Thyroid gland (tissue), 4 donors: ENCODE data around the gene TBX6. TPM values are rescaled to one million over a fixed set of nuclear protein-coding genes. Genes with fewer than 3 reads are reported as not detected.

Experiments used
- DNase-seq, 2 donors: peaks; one replicate each; pipeline ENCODE4 v3.0.0-alpha.2; 2019
- H3K27ac ChIP-seq, 3 donors: fragments of 200-600 bp; sonication (generic); 1 replicate in 2 of 3; 2 replicates in 1 of 3; pipeline ENCODE4 v1.5.1; 2016 to 2019; ENCODE audit warnings: mild to moderate bottlenecking in 1 of 3, moderate library complexity in 1 of 3
- H3K27me3 ChIP-seq: fragments of 200-600 bp; sonication (generic); one replicate; pipeline ENCODE4 v1.5.1; 2019
- H3K36me3 ChIP-seq, 2 donors: fragments of 200-600 bp; sonication (generic); one replicate each; pipeline ENCODE4 v1.5.1; 2016 to 2019
- H3K4me1 ChIP-seq, 2 donors: fragments of 200-600 bp; sonication (generic); one replicate each; pipeline ENCODE4 v1.5.1; 2017 to 2019
- H3K4me3 ChIP-seq, 3 donors: fragments of 200-600 bp; sonication (generic); replicated peaks in 1 of 3; 1 replicate in 2 of 3; 2 replicates in 1 of 3; pipeline ENCODE4 v1.5.1; 2016; ENCODE audit warnings: mild to moderate bottlenecking in 1 of 3
- H3K9me3 ChIP-seq: fragments of 200-600 bp; sonication (generic); one replicate; pipeline ENCODE4 v1.5.1; 2017
- POLR2A ChIP-seq, 2 donors: fragments of 450-650 bp; IDR thresholded peaks; one replicate each; pipeline ENCODE4 v1.6.1; 2017; ENCODE audit warnings: antibody characterized with exemption in 2 of 2, mild to moderate bottlenecking in 2 of 2, moderate library complexity in 1 of 2
- WGBS, 2 donors: methylation state at CpG; one replicate each; pipeline ENCODE4 v1.1.5; 2017; 5-methylcytosine and 5-hydroxymethylcytosine counted together
- intact Hi-C: fragments of 100-400 bp; cut with DNase I; formaldehyde crosslinking; loops from one replicate; pipeline ENCODE4 v1.15.1; 2023
- total RNA-seq, 4 donors: library from RNA; depleted of rRNA; stranded (reverse); fragments of >200 nt; gene quantifications; one replicate each; pipeline ENCODE4 v1.2.3, GENCODE V29; 2016
- TF ChIP-seq, protein P1 (sequence below), 6 experiments: fragments of 200-600 bp in 3 of 6; fragments of 450-650 bp in 3 of 6; sonication (generic) in 3 of 6; IDR thresholded peaks; one replicate each; pipeline ENCODE4 v1.5.1; 2016 to 2019; ENCODE audit warnings: antibody characterized with exemption in 6 of 6, mild to moderate bottlenecking in 2 of 6, inconsistent platforms in 1 of 6, moderate library complexity in 1 of 6

The TBX6 gene
- total RNA-seq, 4 donors from 2014 or later = 1.6 to 3.3 (median 2.4) TPM

GRCh38 chr16:30069611-30070462, 21.9 kb downstream of the TBX6 start:
- H3K36me3 ChIP-seq = peaks cover 48 to 59% of the 10 kb centered on the region in 2 donors
- WGBS, 2 donors = 73 to 75% methylated on average over 26 to 27 of the region's 31 CpGs
- H3K4me1 ChIP-seq = peaks cover 16 to 29% of the 10 kb centered on the region in 2 donors
- H3K27ac ChIP-seq = peak overlapping the region in 1 of 3 donors; percentile 15
- H3K4me3 ChIP-seq = no peak overlapping the region
- peak in 1 of 2 donors; percentile 22 for DNase-seq
- no peaks in the 10 kb centered on the region for H3K27me3 ChIP-seq
- intact Hi-C loops = no loop called here
- TF ChIP-seq, protein P1, sequence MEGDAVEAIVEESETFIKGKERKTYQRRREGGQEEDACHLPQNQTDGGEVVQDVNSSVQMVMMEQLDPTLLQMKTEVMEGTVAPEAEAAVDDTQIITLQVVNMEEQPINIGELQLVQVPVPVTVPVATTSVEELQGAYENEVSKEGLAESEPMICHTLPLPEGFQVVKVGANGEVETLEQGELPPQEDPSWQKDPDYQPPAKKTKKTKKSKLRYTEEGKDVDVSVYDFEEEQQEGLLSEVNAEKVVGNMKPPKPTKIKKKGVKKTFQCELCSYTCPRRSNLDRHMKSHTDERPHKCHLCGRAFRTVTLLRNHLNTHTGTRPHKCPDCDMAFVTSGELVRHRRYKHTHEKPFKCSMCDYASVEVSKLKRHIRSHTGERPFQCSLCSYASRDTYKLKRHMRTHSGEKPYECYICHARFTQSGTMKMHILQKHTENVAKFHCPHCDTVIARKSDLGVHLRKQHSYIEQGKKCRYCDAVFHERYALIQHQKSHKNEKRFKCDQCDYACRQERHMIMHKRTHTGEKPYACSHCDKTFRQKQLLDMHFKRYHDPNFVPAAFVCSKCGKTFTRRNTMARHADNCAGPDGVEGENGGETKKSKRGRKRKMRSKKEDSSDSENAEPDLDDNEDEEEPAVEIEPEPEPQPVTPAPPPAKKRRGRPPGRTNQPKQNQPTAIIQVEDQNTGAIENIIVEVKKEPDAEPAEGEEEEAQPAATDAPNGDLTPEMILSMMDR (IDR thresholded peaks at IDR 0.05) = no peak
- no peak for TF ChIP-seq POLR2A (IDR thresholded peaks at IDR 0.05)
- H3K9me3 ChIP-seq = no peaks in the 10 kb centered on the region

GRCh38 chr16:30068750-30069610, 22.7 kb downstream of the TBX6 start:
- no peak for DNase-seq
- Histone ChIP-seq H3K4me1 (peaks cover 16 to 29% of the 10 kb centered on the region in 2 donors), H3K27ac (no peak overlapping the region), H3K4me3 (no peak overlapping the region), H3K9me3 (no peaks in the 10 kb centered on the region), H3K36me3 (peaks cover 48 to 59% of the 10 kb centered on the region in 2 donors), H3K27me3 (no peaks in the 10 kb centered on the region)
- WGBS, 2 donors = 78 to 88% methylated on average over 10 to 11 of the region's 17 CpGs
- intact Hi-C loops = no loop called here
- no peak for TF ChIP-seq POLR2A (IDR thresholded peaks at IDR 0.05)
- TF ChIP-seq, protein P1 (IDR thresholded peaks at IDR 0.05) = peak in 4 of 6 experiments; percentile 19 to 35 (median 30)

GRCh38 chr16:30068333-30068732, 23.4 kb downstream of the TBX6 start:
- Histone ChIP-seq H3K27ac (no peak overlapping the region), H3K4me3 (no peak overlapping the region), H3K36me3 (peaks cover 48 to 59% of the 10 kb centered on the region in 2 donors), H3K27me3 (no peaks in the 10 kb centered on the region), H3K9me3 (no peaks in the 10 kb centered on the region), H3K4me1 (peaks cover 22 to 36% of the 10 kb centered on the region in 2 donors)
- 91 to 93% methylated on average over 8 to 9 of the region's 9 CpGs for WGBS, 2 donors
- intact Hi-C loops = no loop called here
- TF ChIP-seq, protein P1 (IDR thresholded peaks at IDR 0.05) = no peak
- TF ChIP-seq POLR2A (IDR thresholded peaks at IDR 0.05) = no peak
- no peak for DNase-seq

DNA sequence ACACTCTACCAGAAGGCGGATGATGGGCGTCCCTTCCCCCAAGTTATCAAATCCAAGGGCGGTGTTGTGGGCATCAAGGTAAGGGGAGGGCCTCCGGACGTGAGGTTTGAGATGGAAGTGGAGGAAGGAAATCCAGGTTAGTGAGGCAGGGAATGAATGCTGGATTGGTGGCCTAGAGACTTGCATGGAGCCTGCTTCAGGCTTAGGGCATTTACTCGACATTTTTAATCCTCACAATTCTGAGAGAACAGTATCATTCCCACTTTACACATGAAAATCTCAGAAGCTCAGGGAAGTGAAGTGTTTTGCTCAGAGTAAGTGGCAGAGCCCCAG, 24.2 kb downstream of the TBX6 start:
- DNase-seq = no peak
- Histone ChIP-seq H3K4me3 (peak overlapping the region in 1 of 3 donors; percentile 95), H3K27me3 (no peaks in the 10 kb centered on the region), H3K36me3 (peaks cover 48 to 56% of the 10 kb centered on the region in 2 donors), H3K27ac (no peak overlapping the region), H3K4me1 (peaks cover 24 to 38% of the 10 kb centered on the region in 2 donors), H3K9me3 (no peaks in the 10 kb centered on the region)
- TF ChIP-seq POLR2A (IDR thresholded peaks at IDR 0.05) = no peak
- TF ChIP-seq, protein P1 (IDR thresholded peaks at IDR 0.05) = no peak
- intact Hi-C loops = no loop called here
- WGBS, 2 donors = 89 to 90% methylated on average over 6 of the region's 6 CpGs
